ENCODE measurements around the gene ARHGAP26.

- TF ChIP-seq, protein P1, sequence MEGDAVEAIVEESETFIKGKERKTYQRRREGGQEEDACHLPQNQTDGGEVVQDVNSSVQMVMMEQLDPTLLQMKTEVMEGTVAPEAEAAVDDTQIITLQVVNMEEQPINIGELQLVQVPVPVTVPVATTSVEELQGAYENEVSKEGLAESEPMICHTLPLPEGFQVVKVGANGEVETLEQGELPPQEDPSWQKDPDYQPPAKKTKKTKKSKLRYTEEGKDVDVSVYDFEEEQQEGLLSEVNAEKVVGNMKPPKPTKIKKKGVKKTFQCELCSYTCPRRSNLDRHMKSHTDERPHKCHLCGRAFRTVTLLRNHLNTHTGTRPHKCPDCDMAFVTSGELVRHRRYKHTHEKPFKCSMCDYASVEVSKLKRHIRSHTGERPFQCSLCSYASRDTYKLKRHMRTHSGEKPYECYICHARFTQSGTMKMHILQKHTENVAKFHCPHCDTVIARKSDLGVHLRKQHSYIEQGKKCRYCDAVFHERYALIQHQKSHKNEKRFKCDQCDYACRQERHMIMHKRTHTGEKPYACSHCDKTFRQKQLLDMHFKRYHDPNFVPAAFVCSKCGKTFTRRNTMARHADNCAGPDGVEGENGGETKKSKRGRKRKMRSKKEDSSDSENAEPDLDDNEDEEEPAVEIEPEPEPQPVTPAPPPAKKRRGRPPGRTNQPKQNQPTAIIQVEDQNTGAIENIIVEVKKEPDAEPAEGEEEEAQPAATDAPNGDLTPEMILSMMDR (IDR thresholded peaks at IDR 0.05): no peak
- TF ChIP-seq POLR2AphosphoS5 (IDR thresholded peaks at IDR 0.05) (no peak), POLR2A (IDR thresholded peaks at IDR 0.05) (no peak), EP300 (IDR thresholded peaks at IDR 0.05) (no peak)
Observed at GRCh38 chr5:143073766-143074165, 303.6 kb downstream of the ARHGAP26 start.
